HCT116 (cell line): Measurements from ENCODE around the gene ABHD2. TPM values are rescaled to one million over a fixed set of nuclear protein-coding genes. Genes with fewer than 3 reads are reported as not detected.

ENCODE experiments used
- ATAC-seq: fragments of 200-7000 bp; cut with Tn5 transposase; 2 replicates; pipeline ENCODE4 v1.9.1; 2020; ENCODE audit warnings: mild to moderate bottlenecking, moderate library complexity
- BruUV-seq: library from RNA; stranded (reverse); fragments of 400-500 nt; replicated peaks from 2 replicates; lab custom pipeline; 2021; lab: Mats Ljungman, UMichigan
- CTCF ChIA-PET: fragments of 300-600 bp; sonication (Branson Sonifier 250); formaldehyde crosslinking; loops from one replicate; lab custom pipeline; 2021; ENCODE audit warnings: antibody characterized with exemption; lab: Charles Lee
- POLR2A ChIA-PET: fragments of 300-600, 350-600 bp; sonication (Branson Sonifier 250); formaldehyde crosslinking; loops from one replicate; lab custom pipeline; 2021; ENCODE audit warnings: antibody characterized with exemption; lab: Charles Lee
- RAD21 ChIA-PET, 2 experiments: fragments of 300-600 bp; sonication (Branson Sonifier 250); formaldehyde crosslinking; loops; one replicate each; lab custom pipeline; 2023; ENCODE audit warnings: low total read pairs in 2 of 2; ENCODE audit not compliant: uncharacterized antibody in 2 of 2, unreplicated experiment in 2 of 2, low non-redundant PET in 1 of 2; lab: Charles Lee
- DNase-seq: peaks from one replicate; pipeline ENCODE4 v3.0.0-alpha.2; 2010; ENCODE audit warnings: low read depth, low spot score
- H2AFZ ChIP-seq: fragments of 200-600 bp; shearing (Covaris generic), sonication (generic); 2 replicates; pipeline ENCODE4 v1.6.1; 2017; ENCODE audit warnings: low read depth, mixed run types, mixed read lengths, antibody characterized with exemption, low read length; ENCODE audit not compliant: poor library complexity, severe bottlenecking
- H3K27ac ChIP-seq: 2 replicates; pipeline ENCODE4 v1.5.1; 2012; ENCODE audit warnings: low read depth, low read length
- H3K27me3 ChIP-seq: fragments of 200-600 bp; sonication (generic); 2 replicates; pipeline ENCODE4 v1.6.1; 2016; ENCODE audit warnings: mixed run types, low read length, mixed read lengths; ENCODE audit not compliant: insufficient read depth
- H3K36me3 ChIP-seq, 2 experiments: fragments of 200-500 bp in 1 of 2; fragments of 200-600 bp in 1 of 2; sonication (Bioruptor generic) in 1 of 2; sonication (generic) in 1 of 2; 2 replicates each; pipeline versions ENCODE4 v1.5.1 to v1.6.1; 2014 to 2016; ENCODE audit warnings: low read length in 2 of 2, inconsistent platforms in 1 of 2, mixed read lengths in 1 of 2, mixed run types in 1 of 2; ENCODE audit not compliant: insufficient read depth in 2 of 2, control insufficient read depth in 1 of 2
- H3K4me1 ChIP-seq, 2 experiments: fragments of 200-600 bp in 1 of 2; sonication (generic) in 1 of 2; 2 replicates each; pipeline versions ENCODE4 v1.5.1 to v1.6.1; 2012 to 2017; ENCODE audit warnings: low read length in 2 of 2, inconsistent platforms in 1 of 2, mild to moderate bottlenecking in 1 of 2, mixed read lengths in 1 of 2, mixed run types in 1 of 2, moderate library complexity in 1 of 2; ENCODE audit not compliant: insufficient read depth in 2 of 2, control insufficient read depth in 1 of 2
- H3K4me2 ChIP-seq: fragments of 200-600 bp; sonication (generic); 2 replicates; pipeline ENCODE4 v1.6.1; 2017; ENCODE audit warnings: mixed run types, low read length, mixed read lengths
- H3K4me3 ChIP-seq, 2 experiments: fragments of 200-600 bp in 1 of 2; sonication (generic) in 1 of 2; replicated peaks in 1 of 2; 2 replicates each; pipeline ENCODE4 v1.5.1; 2011 to 2016; ENCODE audit warnings: low read length in 2 of 2, control low read depth in 1 of 2, low read depth in 1 of 2, mild to moderate bottlenecking in 1 of 2, mixed read lengths in 1 of 2, mixed run types in 1 of 2
- H3K79me2 ChIP-seq: fragments of 200-600 bp; sonication (generic); 2 replicates; pipeline ENCODE4 v1.6.1; 2017; ENCODE audit warnings: mild to moderate bottlenecking, mixed run types, low read length, moderate library complexity, mixed read lengths; ENCODE audit not compliant: insufficient read depth
- H3K9ac ChIP-seq: fragments of 200-600 bp; sonication (generic); 2 replicates; pipeline ENCODE4 v1.6.1; 2016; ENCODE audit warnings: low read length, mixed read lengths
- H3K9me2 ChIP-seq: fragments of 200-600 bp; sonication (generic), shearing (Covaris generic); 2 replicates; pipeline ENCODE4 v1.6.1; 2017; ENCODE audit warnings: mixed run types, mild to moderate bottlenecking, moderate library complexity; ENCODE audit not compliant: insufficient read depth
- H3K9me3 ChIP-seq, 2 experiments: fragments of 200-500 bp in 1 of 2; fragments of 200-600 bp in 1 of 2; sonication (Bioruptor generic) in 1 of 2; sonication (generic) in 1 of 2; 2 replicates each; pipeline ENCODE4 v1.6.1; 2014 to 2017; ENCODE audit warnings: low read length in 2 of 2, mixed read lengths in 2 of 2, inconsistent platforms in 1 of 2, low read depth in 1 of 2, mild to moderate bottlenecking in 1 of 2, mixed run types in 1 of 2, moderate library complexity in 1 of 2; ENCODE audit not compliant: control insufficient read depth in 1 of 2, insufficient read depth in 1 of 2
- H4K20me1 ChIP-seq: fragments of 200-600 bp; sonication (generic), shearing (Covaris generic); 2 replicates; pipeline ENCODE4 v1.6.1; 2017; ENCODE audit warnings: mixed run types, mild to moderate bottlenecking, moderate library complexity; ENCODE audit not compliant: insufficient read depth
- CTCF ChIP-seq, 3 experiments: fragments of 200-600 bp in 1 of 3; sonication (generic) in 1 of 3; IDR thresholded peaks in 2 of 3; conservative IDR thresholded peaks in 1 of 3; 2 replicates each; pipeline ENCODE4 v1.5.1; 2012 to 2017; ENCODE audit warnings: low read depth in 2 of 3, low read length in 2 of 3, antibody characterized with exemption in 1 of 3, borderline replicate concordance in 1 of 3, control low read depth in 1 of 3, mild to moderate bottlenecking in 1 of 3, mixed read lengths in 1 of 3, mixed run types in 1 of 3, moderate library complexity in 1 of 3; ENCODE audit not compliant: insufficient read depth in 1 of 3
- ELF1 ChIP-seq: IDR thresholded peaks from 2 replicates; pipeline ENCODE4 v1.6.1; 2012; ENCODE audit warnings: low read depth, borderline replicate concordance
- EZH2phosphoT487 ChIP-seq: fragments of 200-600 bp; IDR thresholded peaks from 2 replicates; pipeline ENCODE4 v1.6.1; 2018; ENCODE audit warnings: antibody characterized with exemption, borderline replicate concordance
- FOSL1 ChIP-seq: IDR thresholded peaks from 2 replicates; pipeline ENCODE4 v1.6.1; 2012; ENCODE audit warnings: low read depth
- MAX ChIP-seq: IDR thresholded peaks from 2 replicates; pipeline ENCODE4 v1.6.1; 2012
- REST ChIP-seq: IDR thresholded peaks from 2 replicates; pipeline ENCODE4 v1.6.1; 2012; ENCODE audit warnings: low read depth
- SIN3A ChIP-seq: IDR thresholded peaks from 2 replicates; pipeline ENCODE4 v1.6.1; 2012; ENCODE audit warnings: low read depth
- SRF ChIP-seq: IDR thresholded peaks from 2 replicates; pipeline ENCODE4 v1.6.1; 2012; ENCODE audit warnings: low read depth
- YY1 ChIP-seq: IDR thresholded peaks from 2 replicates; pipeline ENCODE4 v1.6.1; 2011; ENCODE audit warnings: low read length, low read depth, moderate library complexity, mild to moderate bottlenecking; ENCODE audit not compliant: insufficient replicate concordance; ENCODE audit errors: extremely low read depth
- intact Hi-C: fragments of 100-400 bp; cut with micrococcal nuclease; formaldehyde crosslinking; loops from 2 replicates; pipeline ENCODE4 v1.10.0; 2022
- total RNA-seq: library from RNA; stranded (reverse); gene quantifications from one replicate; pipeline ENCODE4 v1.2.1, GENCODE V29; 2021; ENCODE audit not compliant: unreplicated experiment

The ABHD2 gene
- total RNA-seq, 1 experiment from 2014 or later, result 40.8 TPM

GRCh38 chr15:89087830-89088604 lies at the start of gene ABHD2 (continued):
- no peak for TF ChIP-seq REST
- TF ChIP-seq YY1, result no peak
- no peak; the same call in 1 of the 2 replicates for TF ChIP-seq ELF1
- TF ChIP-seq EZH2phosphoT487, result no peak

GRCh38 chr15:89039142-89039541 lies 49.1 kb upstream of the ABHD2 start:
- H3K9me2 ChIP-seq, result no peaks in the 10 kb centered on the region
- RAD21 ChIA-PET, result no interaction called here
- no peak overlapping the region for H3K4me2 ChIP-seq
- POLR2A ChIA-PET, result no interaction called here
- H2AFZ ChIP-seq, result no peak overlapping the region
- BruUV-seq, result no TSS peak
- no peaks in the 10 kb centered on the region for H3K79me2 ChIP-seq
- no peak overlapping the region for H3K27ac ChIP-seq
- H4K20me1 ChIP-seq, result no peaks in the 10 kb centered on the region
- ATAC-seq, result no peak
- H3K9ac ChIP-seq, result no peak overlapping the region
- peaks cover 0 to 5% of the 10 kb centered on the region in 2 experiments; a peak in 1 of 4 replicates for H3K4me1 ChIP-seq
- H3K4me3 ChIP-seq, result no peak overlapping the region
- intact Hi-C loops, result no loop called here
- CTCF ChIA-PET, result no interaction called here
- DNase-seq, result no peak
- no peaks in the 10 kb centered on the region for H3K27me3 ChIP-seq
- no peak for TF ChIP-seq CTCF (IDR thresholded peaks at IDR 0.05 in 2 of 3, conservative IDR thresholded peaks at IDR 0.05 in 1 of 3; ENCODE audit: borderline replicate concordance in 1 of 3, insufficient read depth in 1 of 3, low read depth in 2 of 3, low read length in 2 of 3)
- no peak for TF ChIP-seq FOSL1
- no peak for TF ChIP-seq SRF
- TF ChIP-seq MAX, result no peak
- TF ChIP-seq YY1, result no peak
- TF ChIP-seq SIN3A, result no peak
- H3K9me3 ChIP-seq, result no peaks in the 10 kb centered on the region
- no peaks in the 10 kb centered on the region for H3K36me3 ChIP-seq
